ENCODE measurements around the gene HIVEP3. TPM values are rescaled to one million over a fixed set of nuclear protein-coding genes. Genes with fewer than 3 reads are reported as not detected.

The HIVEP3 gene
- total RNA-seq, 1 donor from 2014 or later = 3.6 TPM

DNA sequence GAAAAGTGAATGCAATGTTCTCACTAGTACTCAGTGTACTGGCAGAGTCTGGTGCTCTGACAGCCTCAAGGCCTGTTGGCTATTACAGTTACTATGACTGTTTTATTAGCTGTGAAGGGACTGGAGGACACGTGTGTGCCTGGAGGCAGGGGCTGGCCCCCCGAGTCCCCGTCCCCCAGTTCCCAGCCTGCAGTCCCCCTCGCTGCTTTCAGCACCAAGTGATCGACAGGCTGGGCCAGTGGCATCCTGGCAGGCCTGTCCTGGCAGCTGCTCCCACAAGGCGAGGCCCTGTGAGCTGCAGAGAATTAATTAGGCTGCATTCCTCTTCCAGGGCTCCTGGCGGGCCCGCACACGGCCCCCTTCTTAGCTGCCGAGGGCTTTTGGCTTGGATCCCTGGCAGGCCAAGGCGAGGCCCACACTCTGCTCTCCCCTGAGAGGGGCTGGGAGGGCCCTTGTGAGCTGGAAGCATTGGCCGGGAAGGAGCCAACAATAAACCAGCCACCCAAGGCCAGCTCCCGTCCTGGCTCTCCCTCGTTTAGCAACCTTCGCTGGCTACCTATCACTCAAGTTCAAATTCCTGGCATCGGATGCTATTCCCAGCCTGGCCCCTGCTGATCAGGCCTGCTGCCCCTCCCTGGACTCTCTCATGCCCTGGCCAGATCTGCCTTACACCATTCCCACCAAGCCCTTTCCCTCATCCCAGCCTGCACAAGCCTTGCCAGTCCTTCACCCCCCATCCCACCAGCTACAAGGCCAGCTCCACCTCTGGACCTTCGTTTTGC is 444.0 kb downstream of the HIVEP3 start:
- DNase-seq (ENCODE audit: low spot score) = peak; percentile 88
- TF ChIP-seq, protein P1, sequence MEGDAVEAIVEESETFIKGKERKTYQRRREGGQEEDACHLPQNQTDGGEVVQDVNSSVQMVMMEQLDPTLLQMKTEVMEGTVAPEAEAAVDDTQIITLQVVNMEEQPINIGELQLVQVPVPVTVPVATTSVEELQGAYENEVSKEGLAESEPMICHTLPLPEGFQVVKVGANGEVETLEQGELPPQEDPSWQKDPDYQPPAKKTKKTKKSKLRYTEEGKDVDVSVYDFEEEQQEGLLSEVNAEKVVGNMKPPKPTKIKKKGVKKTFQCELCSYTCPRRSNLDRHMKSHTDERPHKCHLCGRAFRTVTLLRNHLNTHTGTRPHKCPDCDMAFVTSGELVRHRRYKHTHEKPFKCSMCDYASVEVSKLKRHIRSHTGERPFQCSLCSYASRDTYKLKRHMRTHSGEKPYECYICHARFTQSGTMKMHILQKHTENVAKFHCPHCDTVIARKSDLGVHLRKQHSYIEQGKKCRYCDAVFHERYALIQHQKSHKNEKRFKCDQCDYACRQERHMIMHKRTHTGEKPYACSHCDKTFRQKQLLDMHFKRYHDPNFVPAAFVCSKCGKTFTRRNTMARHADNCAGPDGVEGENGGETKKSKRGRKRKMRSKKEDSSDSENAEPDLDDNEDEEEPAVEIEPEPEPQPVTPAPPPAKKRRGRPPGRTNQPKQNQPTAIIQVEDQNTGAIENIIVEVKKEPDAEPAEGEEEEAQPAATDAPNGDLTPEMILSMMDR (IDR thresholded peaks at IDR 0.05) = no peak
- Mint-ChIP-seq H3K36me3 (ENCODE audit: low read depth) (no peaks in the 10 kb centered on the region), H3K4me3 (ENCODE audit: unreplicated experiment) (no peak overlapping the region), H3K27ac (ENCODE audit: unreplicated experiment) (peak overlapping the region; percentile 36), H3K27me3 (ENCODE audit: low read depth) (peaks cover 2% of the 10 kb centered on the region), H3K4me1 (ENCODE audit: low read depth) (peaks cover 48% of the 10 kb centered on the region), H3K9me3 (ENCODE audit: low read depth) (no peaks in the 10 kb centered on the region)

DNA sequence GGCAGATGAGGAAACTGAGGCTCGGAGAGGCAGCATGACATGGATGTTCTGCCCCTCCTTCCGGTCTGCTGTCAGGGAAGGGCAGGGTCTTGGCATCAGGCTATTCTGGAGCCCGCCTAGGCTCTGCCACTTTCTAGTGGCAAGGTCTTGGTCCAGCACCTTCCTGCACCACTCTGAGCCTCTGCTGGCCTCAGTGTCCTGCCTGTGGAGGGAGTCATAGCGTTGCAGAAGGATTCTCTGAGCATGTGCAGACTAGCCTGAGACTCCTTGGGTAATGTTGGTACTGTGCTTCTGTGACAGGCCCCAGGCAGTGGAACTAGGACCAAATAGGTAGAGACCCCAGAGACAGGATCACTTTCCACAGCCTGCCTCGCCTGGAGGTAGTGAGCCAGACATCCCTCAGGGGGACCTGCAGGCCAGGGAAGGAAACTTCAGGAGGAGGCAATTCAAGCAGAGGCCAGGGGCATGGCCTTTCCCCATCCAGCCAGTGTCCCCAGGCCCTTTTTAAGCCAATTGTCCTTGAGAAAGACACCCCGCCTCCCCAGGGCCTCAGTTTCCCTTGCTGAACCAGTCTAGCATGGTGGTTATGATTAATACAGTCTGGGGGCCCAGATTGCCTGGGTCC is 444.9 kb downstream of the HIVEP3 start:
- Mint-ChIP-seq H3K9me3 (ENCODE audit: low read depth) (no peaks in the 10 kb centered on the region), H3K27ac (ENCODE audit: unreplicated experiment) (no peak overlapping the region)

DNA sequence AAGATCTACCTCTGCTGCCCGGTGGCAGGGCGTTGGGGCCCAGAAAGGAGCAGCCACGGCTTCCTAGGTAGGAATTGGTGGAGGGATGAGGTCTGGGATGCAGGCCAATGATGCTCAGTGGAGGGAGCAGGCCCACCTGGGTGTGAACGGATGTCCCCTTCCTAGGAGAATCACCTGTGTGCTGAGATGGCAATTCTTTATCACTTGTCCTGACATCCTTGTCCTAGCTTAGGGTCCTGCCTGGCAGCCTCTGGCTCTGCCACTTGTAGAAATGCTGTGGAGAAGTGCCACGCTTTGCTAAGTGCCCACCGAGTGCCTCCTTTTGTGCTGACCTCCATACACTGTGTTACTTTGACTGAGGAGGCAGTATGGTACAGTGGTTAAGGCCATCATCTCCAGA is 447.1 kb downstream of the HIVEP3 start:
- Mint-ChIP-seq H3K27ac (ENCODE audit: unreplicated experiment) (no peak overlapping the region), H3K36me3 (ENCODE audit: low read depth) (no peaks in the 10 kb centered on the region), H3K27me3 (ENCODE audit: low read depth) (peaks cover 4% of the 10 kb centered on the region), H3K4me1 (ENCODE audit: low read depth) (peaks cover 23% of the 10 kb centered on the region), H3K4me3 (ENCODE audit: unreplicated experiment) (no peak overlapping the region), H3K9me3 (ENCODE audit: low read depth) (no peaks in the 10 kb centered on the region)
- DNase-seq (ENCODE audit: low spot score) = no peak
- TF ChIP-seq, protein P1 (IDR thresholded peaks at IDR 0.05) = no peak

More for the DNA sequence above, 444.9 kb downstream of the HIVEP3 start:
- Mint-ChIP-seq H3K4me1 (ENCODE audit: low read depth) (peaks cover 40% of the 10 kb centered on the region), H3K4me3 (ENCODE audit: unreplicated experiment) (no peak overlapping the region), H3K27me3 (ENCODE audit: low read depth) (peaks cover 2% of the 10 kb centered on the region), H3K36me3 (ENCODE audit: low read depth) (no peaks in the 10 kb centered on the region)
- TF ChIP-seq, protein P1 (IDR thresholded peaks at IDR 0.05) = no peak
- no peak for DNase-seq (ENCODE audit: low spot score)

DNA sequence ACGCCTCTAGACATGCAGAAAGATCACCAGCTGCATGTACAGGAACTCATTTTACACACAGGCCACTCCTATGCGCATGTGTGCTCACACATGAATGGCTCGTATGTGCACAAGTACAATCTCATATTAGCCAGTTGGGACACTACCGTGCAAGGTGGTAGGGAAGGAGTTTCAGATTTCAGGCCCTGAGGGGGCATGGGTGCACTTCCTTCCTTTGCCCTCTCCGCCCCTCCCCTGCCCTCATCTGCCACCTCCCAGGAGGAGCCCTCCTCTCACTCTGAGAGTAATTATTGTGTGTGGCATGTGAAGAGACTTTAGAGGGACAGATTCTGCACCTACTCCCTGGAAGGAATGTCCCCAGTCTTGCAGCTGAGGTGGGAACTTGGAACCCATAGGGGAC is 449.0 kb downstream of the HIVEP3 start:
- H3K4me1 Mint-ChIP-seq (ENCODE audit: low read depth) = peaks cover 7% of the 10 kb centered on the region
- no peaks in the 10 kb centered on the region for H3K36me3 Mint-ChIP-seq (ENCODE audit: low read depth)

DNA sequence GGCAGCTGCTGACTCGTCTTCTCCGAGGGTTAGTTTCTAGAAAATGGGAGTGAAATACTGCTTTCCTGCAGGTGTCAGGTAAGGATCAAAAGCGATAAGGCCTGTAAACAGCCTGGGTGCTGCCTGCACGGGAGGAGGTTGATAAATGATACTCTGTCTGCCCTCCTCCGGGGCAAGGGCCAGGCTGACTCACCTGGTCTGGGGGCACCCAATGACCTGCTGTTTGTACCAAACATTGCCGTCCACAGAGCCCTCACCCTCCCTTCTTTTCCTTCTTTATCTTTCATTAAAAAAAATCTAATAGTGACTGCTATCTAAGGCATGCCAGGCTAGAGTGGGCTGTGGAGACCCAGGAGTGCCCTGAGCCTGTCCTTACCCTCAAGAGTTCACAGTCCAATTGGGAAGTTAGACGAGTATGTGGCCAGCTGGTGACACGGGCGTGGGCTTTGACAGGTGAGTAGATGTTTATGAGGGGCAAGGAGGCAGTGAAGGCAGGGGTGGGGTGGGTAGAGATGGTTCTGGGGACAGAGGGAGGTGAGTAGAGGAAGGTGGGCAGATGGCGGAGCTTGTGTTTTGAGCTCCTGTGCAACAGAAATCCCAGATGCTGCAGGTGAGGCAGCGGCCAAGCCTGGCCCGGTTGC is 450.5 kb downstream of the HIVEP3 start:
- TF ChIP-seq, protein P1 (IDR thresholded peaks at IDR 0.05) = no peak
- no peak overlapping the region for H3K27ac Mint-ChIP-seq (ENCODE audit: unreplicated experiment)
- H3K36me3 Mint-ChIP-seq (ENCODE audit: low read depth) = no peaks in the 10 kb centered on the region
- no peaks in the 10 kb centered on the region for H3K9me3 Mint-ChIP-seq (ENCODE audit: low read depth)
- H3K4me3 Mint-ChIP-seq (ENCODE audit: unreplicated experiment) = no peak overlapping the region
- peaks cover 3% of the 10 kb centered on the region for H3K4me1 Mint-ChIP-seq (ENCODE audit: low read depth)
- H3K27me3 Mint-ChIP-seq (ENCODE audit: low read depth) = peaks cover 5% of the 10 kb centered on the region
- DNase-seq (ENCODE audit: low spot score) = no peak

More for the DNA sequence above, 449.0 kb downstream of the HIVEP3 start:
- DNase-seq (ENCODE audit: low spot score) = no peak
- Mint-ChIP-seq H3K9me3 (ENCODE audit: low read depth) (no peaks in the 10 kb centered on the region), H3K27me3 (ENCODE audit: low read depth) (peaks cover 5% of the 10 kb centered on the region), H3K27ac (ENCODE audit: unreplicated experiment) (no peak overlapping the region), H3K4me3 (ENCODE audit: unreplicated experiment) (no peak overlapping the region)
- TF ChIP-seq, protein P1 (IDR thresholded peaks at IDR 0.05) = no peak

All from chondrocyte (in vitro differentiated cells).